ENCODE measurements around the gene PLCB2. TPM values are rescaled to one million over a fixed set of nuclear protein-coding genes. Genes with fewer than 3 reads are reported as not detected.

PLCB2 gene
- total and polyA plus RNA-seq, 2 donors (not counting 1 experiment from before 2014, with no cell fraction given) = 166 to 312 TPM

GRCh38 chr15:40253167-40253790 lies 54.5 kb downstream of the PLCB2 start:
- ATAC-seq (ENCODE audit: low read depth) = no peak
- Mint-ChIP-seq H3K9me3 (ENCODE audit: insufficient read depth) (no peaks in the 10 kb centered on the region), H3K4me3 (peak overlapping the region; percentile 89), H3K4me1 (peaks cover 10% of the 10 kb centered on the region), H3K27ac (no peak overlapping the region), H3K27me3 (peaks cover 27% of the 10 kb centered on the region)
- WGBS (ENCODE audit: insufficient coverage) = 42% methylated on average over 27 of the region's 28 CpGs
- Histone ChIP-seq H3K79me2 (ENCODE audit: control insufficient read depth, insufficient read depth, low read length) (no peaks in the 10 kb centered on the region), H4K20me1 (ENCODE audit: control insufficient read depth, insufficient read depth, low read length, poor library complexity, severe bottlenecking) (no peaks in the 10 kb centered on the region), H3K4me2 (replicated peaks; ENCODE audit: low read depth, low read length, poor library complexity, severe bottlenecking) (peak overlapping the region; percentile 93), H3K27me3 (replicated peaks in 1 of 4; ENCODE audit: control extremely low read depth in 1 of 4, control insufficient read depth in 3 of 4, insufficient read depth in 4 of 4, low read length in 3 of 4) (peaks cover 0 to 35% (median 12%) of the 10 kb centered on the region in 4 experiments), H3K9me3 (ENCODE audit: control extremely low read depth in 1 of 3, control insufficient read depth in 2 of 3, insufficient read depth in 1 of 3, low read length in 2 of 3) (peaks cover 0 to 6% (median 0%) of the 10 kb centered on the region in 3 donors), H3K27ac (ENCODE audit: low read length in 2 of 2) (no peak overlapping the region), H3K4me1 (ENCODE audit: control insufficient read depth in 2 of 2, insufficient read depth in 2 of 2, low read length in 2 of 2) (peaks cover 10 to 17% of the 10 kb centered on the region in 2 donors), H2AFZ (ENCODE audit: insufficient read depth, low read depth, low read length, poor library complexity, severe bottlenecking) (peak overlapping the region; percentile 77), H3K36me3 (replicated peaks in 1 of 2; ENCODE audit: control extremely low read depth in 1 of 2, control insufficient read depth in 1 of 2, extremely low read depth in 1 of 2, insufficient read depth in 2 of 2, low read length in 1 of 2) (no peaks in the 10 kb centered on the region), H3K4me3 (ENCODE audit: control extremely low read depth in 1 of 5, extremely low read depth in 1 of 5, insufficient read depth in 1 of 5, low read depth in 2 of 5, low read length in 4 of 5) (peak overlapping the region in 4 of 5 experiments; percentile 37 to 64 (median 54)), H3K9ac (ENCODE audit: low read length) (peak overlapping the region; percentile 68)
- CTCF ChIA-PET = interaction anchor here (1.0 to 1.5 kb wide), 2 partner anchors 11 to 26 kb away, joined by 3 read pairs; no protein-coding TSS in a partner anchor
- TF ChIP-seq EZH2 (IDR thresholded peaks at IDR 0.05; ENCODE audit: borderline replicate concordance, insufficient read depth, low read depth, low read length, poor library complexity, severe bottlenecking) (no peak), CTCF (IDR thresholded peaks at IDR 0.05) (no peak)
- intact Hi-C loops (cut with micrococcal nuclease) = no loop called here
- POLR2A ChIA-PET = no interaction called here
- DNase-seq = no peak
